Transverse colon (tissue), 4 donors: ENCODE data around the gene GPR39. TPM values are rescaled to one million over a fixed set of nuclear protein-coding genes. Genes with fewer than 3 reads are reported as not detected.

Source experiments
- DNase-seq: peaks from one replicate; pipeline ENCODE4 v3.0.0-alpha.2; 2019
- H3K27ac ChIP-seq, 4 donors: fragments of 200-600 bp; sonication (generic); 2 replicates each; pipeline ENCODE4 v1.5.1; 2016 to 2018; ENCODE audit warnings: inconsistent platforms in 4 of 4
- H3K27me3 ChIP-seq: fragments of 200-600 bp; sonication (generic); 2 replicates; pipeline ENCODE4 v1.5.1; 2017; ENCODE audit warnings: inconsistent platforms
- H3K36me3 ChIP-seq, 4 donors: fragments of 200-600 bp; sonication (generic); 2 replicates each; pipeline ENCODE4 v1.5.1; 2017 to 2019; ENCODE audit warnings: inconsistent platforms in 4 of 4
- H3K4me1 ChIP-seq, 4 donors: fragments of 200-600 bp; sonication (generic); 2 replicates each; pipeline ENCODE4 v1.5.1; 2017 to 2020; ENCODE audit warnings: inconsistent platforms in 4 of 4
- H3K4me3 ChIP-seq, 4 donors: fragments of 200-600 bp; sonication (generic); 1 replicate in 1 of 4; 2 replicates in 3 of 4; pipeline versions ENCODE4 v1.5.1 to v1.6.1; 2017 to 2019; ENCODE audit warnings: inconsistent platforms in 4 of 4
- H3K9me3 ChIP-seq, 2 donors: fragments of 200-600 bp; sonication (generic); 2 replicates each; pipeline ENCODE4 v1.5.1; 2017 to 2019; ENCODE audit warnings: inconsistent platforms in 2 of 2
- EP300 ChIP-seq: sonication (generic); formaldehyde crosslinking; IDR thresholded peaks from one replicate; pipeline ENCODE4 v1.6.1; 2017; ENCODE audit warnings: antibody characterized with exemption, low read depth
- POLR2A ChIP-seq: fragments of 450-650 bp; IDR thresholded peaks from one replicate; pipeline ENCODE4 v1.6.1; 2016; ENCODE audit warnings: antibody characterized with exemption, mild to moderate bottlenecking, moderate library complexity
- POLR2AphosphoS5 ChIP-seq, 3 donors: sonication (generic); formaldehyde crosslinking; IDR thresholded peaks; one replicate each; pipeline ENCODE4 v1.6.1; 2016; ENCODE audit warnings: antibody characterized with exemption in 3 of 3
- WGBS, 2 donors: methylation state at CpG; one replicate each; pipeline ENCODE4 v1.1.5; 2018; ENCODE audit warnings: low coverage in 1 of 2; 5-methylcytosine and 5-hydroxymethylcytosine counted together
- in situ Hi-C, 4 donors: fragments of 200-750 bp; cut with MboI; loops; one replicate each; pipeline versions ENCODE4 v1.15.0 to v1.15.1; 2017; ENCODE audit warnings: low sequenced_read_pairs in 3 of 4, low pct_ligation_motif_present in 1 of 4, low pct_unique_long_range_greater_than_20kb in 1 of 4
- intact Hi-C: fragments of 100-400 bp; cut with DNase I; formaldehyde crosslinking; loops from one replicate; pipeline ENCODE4 v1.15.1; 2023; ENCODE audit warnings: low total_unique reads
- total RNA-seq, 4 donors: library from RNA; depleted of rRNA; stranded (reverse); fragments of >200 nt; gene quantifications; one replicate each; pipeline ENCODE4 v1.1.0, GENCODE V29; 2016
- TF ChIP-seq, protein P1 (sequence below), 5 experiments: fragments of 200-600 bp in 3 of 5; fragments of 450-650 bp in 2 of 5; sonication (generic) in 3 of 5; IDR thresholded peaks; 1 replicate in 2 of 5; 2 replicates in 3 of 5; pipeline ENCODE4 v1.5.1; 2016 to 2017; ENCODE audit warnings: antibody characterized with exemption in 5 of 5, inconsistent platforms in 3 of 5, mild to moderate bottlenecking in 2 of 5, moderate library complexity in 1 of 5

GPR39 gene
- total RNA-seq, 4 donors from 2014 or later, result 26.3 to 85.3 (median 39.6) TPM

DNA sequence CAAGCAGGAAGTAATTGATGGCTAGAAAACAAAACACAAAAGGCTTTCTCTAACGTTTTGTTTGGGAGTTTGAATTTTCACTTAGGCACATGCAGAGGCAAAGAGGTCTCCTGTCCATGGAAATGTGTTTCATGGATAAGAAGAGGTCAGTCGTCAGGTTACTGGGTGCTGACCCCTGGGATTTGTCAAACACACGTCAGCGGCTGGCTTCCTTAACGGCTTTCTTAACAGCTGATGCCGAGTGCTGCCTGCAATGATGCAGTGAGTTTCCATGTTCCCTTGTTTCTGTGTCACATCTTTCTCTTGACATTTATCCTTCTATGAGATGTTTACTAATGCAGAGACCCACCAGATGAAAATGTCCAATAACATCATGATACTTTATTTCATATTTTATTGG, 31.7 kb downstream of the GPR39 start:
- H3K4me3 ChIP-seq, result no peak overlapping the region
- H3K9me3 ChIP-seq, result no peaks in the 10 kb centered on the region
- H3K27me3 ChIP-seq, result no peaks in the 10 kb centered on the region
- no peak overlapping the region for H3K27ac ChIP-seq
- intact Hi-C loops (no loop called here), in situ Hi-C loops (no loop called here)
- no peaks in the 10 kb centered on the region for H3K36me3 ChIP-seq
- 34 to 61% methylated on average over 4 to 6 of the region's 6 CpGs for WGBS, 2 donors
- TF ChIP-seq POLR2AphosphoS5 (IDR thresholded peaks at IDR 0.05) (no peak), EP300 (no peak)
- TF ChIP-seq, protein P1, sequence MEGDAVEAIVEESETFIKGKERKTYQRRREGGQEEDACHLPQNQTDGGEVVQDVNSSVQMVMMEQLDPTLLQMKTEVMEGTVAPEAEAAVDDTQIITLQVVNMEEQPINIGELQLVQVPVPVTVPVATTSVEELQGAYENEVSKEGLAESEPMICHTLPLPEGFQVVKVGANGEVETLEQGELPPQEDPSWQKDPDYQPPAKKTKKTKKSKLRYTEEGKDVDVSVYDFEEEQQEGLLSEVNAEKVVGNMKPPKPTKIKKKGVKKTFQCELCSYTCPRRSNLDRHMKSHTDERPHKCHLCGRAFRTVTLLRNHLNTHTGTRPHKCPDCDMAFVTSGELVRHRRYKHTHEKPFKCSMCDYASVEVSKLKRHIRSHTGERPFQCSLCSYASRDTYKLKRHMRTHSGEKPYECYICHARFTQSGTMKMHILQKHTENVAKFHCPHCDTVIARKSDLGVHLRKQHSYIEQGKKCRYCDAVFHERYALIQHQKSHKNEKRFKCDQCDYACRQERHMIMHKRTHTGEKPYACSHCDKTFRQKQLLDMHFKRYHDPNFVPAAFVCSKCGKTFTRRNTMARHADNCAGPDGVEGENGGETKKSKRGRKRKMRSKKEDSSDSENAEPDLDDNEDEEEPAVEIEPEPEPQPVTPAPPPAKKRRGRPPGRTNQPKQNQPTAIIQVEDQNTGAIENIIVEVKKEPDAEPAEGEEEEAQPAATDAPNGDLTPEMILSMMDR (IDR thresholded peaks at IDR 0.05), result no peak
- DNase-seq, result no peak
- H3K4me1 ChIP-seq, result no peaks in the 10 kb centered on the region

DNA sequence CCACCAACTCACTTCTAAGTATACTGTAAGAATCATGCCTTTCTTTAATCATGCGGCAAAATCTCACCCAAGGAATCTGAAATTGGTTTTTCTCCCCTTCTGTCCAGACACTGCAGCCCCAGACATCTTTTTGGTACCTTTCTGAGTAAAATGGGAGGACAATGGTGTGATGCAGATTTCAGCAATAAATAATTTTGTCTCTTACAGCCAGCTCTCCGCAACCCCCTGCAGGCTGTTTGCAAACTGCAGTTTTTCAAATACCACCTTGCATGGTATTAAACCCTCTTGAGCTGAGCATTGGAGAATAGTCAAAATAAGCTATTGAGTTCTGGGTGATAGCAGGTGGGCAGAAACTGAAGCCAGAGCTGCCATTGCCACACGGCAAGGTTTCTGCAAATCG, 32.2 kb downstream of the GPR39 start:
- Histone ChIP-seq H3K27me3 (no peaks in the 10 kb centered on the region), H3K36me3 (no peaks in the 10 kb centered on the region), H3K4me3 (no peak overlapping the region), H3K4me1 (no peaks in the 10 kb centered on the region), H3K9me3 (peaks cover 0 to 4% of the 10 kb centered on the region in 2 donors), H3K27ac (no peak overlapping the region)
- peak; percentile 14 for DNase-seq
- in situ Hi-C loops, result no loop called here
- intact Hi-C loops, result no loop called here
- TF ChIP-seq, protein P1 (IDR thresholded peaks at IDR 0.05), result peak; percentile 21 to 49 (median 45)
- TF ChIP-seq POLR2A, result no peak
- 73 to 82% methylated on average over 4 of the region's 4 CpGs for WGBS, 2 donors

DNA sequence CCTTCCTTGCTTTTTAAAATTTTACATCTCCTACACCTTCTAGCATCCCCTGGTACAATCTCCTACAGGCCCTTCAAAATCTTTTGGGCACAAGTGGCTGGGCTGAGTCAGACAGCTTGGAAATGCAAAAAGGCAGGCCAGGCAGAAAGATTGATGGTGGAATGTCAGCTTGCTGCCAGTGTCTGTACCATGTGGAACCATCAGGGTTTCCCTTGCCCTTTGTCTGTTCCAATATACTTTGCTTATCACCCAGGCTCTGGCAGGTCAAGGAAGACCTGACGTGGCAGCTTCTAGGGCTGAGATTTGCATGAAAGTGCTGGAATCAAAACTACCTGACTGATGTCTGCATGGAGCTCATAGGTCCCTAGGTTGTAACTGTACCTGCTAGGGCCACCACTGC, 33.3 kb downstream of the GPR39 start:
- no peak overlapping the region for H3K4me3 ChIP-seq
- no peaks in the 10 kb centered on the region for H3K27me3 ChIP-seq
- 88% methylated on average over 1 of the region's 1 CpG; no CpG with 5 or more reads in 1 of the 2 donors for WGBS, 2 donors
- peaks cover 0 to 6% of the 10 kb centered on the region in 2 donors for H3K9me3 ChIP-seq
- intact Hi-C loops, result no loop called here
- no peak for DNase-seq
- H3K36me3 ChIP-seq, result no peaks in the 10 kb centered on the region
- in situ Hi-C loops, result no loop called here
- no peaks in the 10 kb centered on the region for H3K4me1 ChIP-seq
- TF ChIP-seq POLR2A (no peak), EP300 (no peak), POLR2AphosphoS5 (IDR thresholded peaks at IDR 0.05) (no peak)
- TF ChIP-seq, protein P1 (IDR thresholded peaks at IDR 0.05), result no peak
- H3K27ac ChIP-seq, result no peak overlapping the region

DNA sequence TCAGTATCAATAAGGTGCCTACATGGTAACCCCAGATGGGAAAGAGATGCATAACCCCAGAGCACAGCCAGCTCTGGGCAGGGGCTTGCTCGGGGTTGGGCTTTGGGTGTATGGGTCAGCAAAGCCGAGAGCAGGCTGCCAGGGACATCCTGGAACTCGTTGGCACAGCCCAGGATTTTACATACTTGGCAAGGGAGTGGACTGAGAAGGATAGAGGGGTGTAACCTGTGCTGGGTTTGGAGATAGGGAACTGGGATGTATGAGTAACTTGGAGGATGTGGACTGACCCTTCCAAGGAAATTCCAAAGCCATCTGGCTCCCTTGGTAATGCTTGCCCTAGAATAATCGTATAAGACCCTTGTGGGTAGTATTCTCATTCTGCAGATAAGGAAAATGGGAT, 44.2 kb downstream of the GPR39 start:
- no peaks in the 10 kb centered on the region for H3K4me1 ChIP-seq
- H3K27ac ChIP-seq, result no peak overlapping the region
- no peaks in the 10 kb centered on the region for H3K27me3 ChIP-seq
- H3K9me3 ChIP-seq, result peaks cover 8 to 14% of the 10 kb centered on the region in 2 donors
- no peak for DNase-seq
- in situ Hi-C loops, result no loop called here
- WGBS, 2 donors, result 50 to 57% methylated on average over 1 to 4 of the region's 4 CpGs
- TF ChIP-seq POLR2A, result no peak
- TF ChIP-seq POLR2AphosphoS5 (IDR thresholded peaks at IDR 0.05), result no peak
- no peak for TF ChIP-seq EP300
- TF ChIP-seq, protein P1 (IDR thresholded peaks at IDR 0.05), result no peak
- H3K4me3 ChIP-seq, result no peak overlapping the region
- H3K36me3 ChIP-seq, result peaks cover 0 to 2% (median 0%) of the 10 kb centered on the region in 4 donors
- intact Hi-C loops, result no loop called here
